Stimulated activated CD4-positive, alpha-beta T cell treated with anti-CD3 and anti-CD28 coated beads, Interleukin-2, amount 100 ng/mL, for 48 hours (primary cell): ENCODE results near the gene ODF2.
"Not testable (repeated sequence)": the region's sequence is repeated elsewhere in the genome, so short reads cannot be mapped to it uniquely, and the experiment has no call there.

Source experiments
- DNase-seq, 2 donors: peaks; one replicate each; pipeline ENCODE4 v3.0.0-alpha.2; 2020

The ODF2 gene

GRCh38 chr9:128455849-128456612 is at the start of gene ODF2:
ODF2 (plus strand) TSS chr9:128456006; CDS start chr9:128456092, 86 bp downstream.
- peak; percentile 98 to 99 for DNase-seq

- DNase-seq, result no peak
Observed at GRCh38 chr9:128406848-128407391, 48.9 kb upstream of the ODF2 start.

DNA sequence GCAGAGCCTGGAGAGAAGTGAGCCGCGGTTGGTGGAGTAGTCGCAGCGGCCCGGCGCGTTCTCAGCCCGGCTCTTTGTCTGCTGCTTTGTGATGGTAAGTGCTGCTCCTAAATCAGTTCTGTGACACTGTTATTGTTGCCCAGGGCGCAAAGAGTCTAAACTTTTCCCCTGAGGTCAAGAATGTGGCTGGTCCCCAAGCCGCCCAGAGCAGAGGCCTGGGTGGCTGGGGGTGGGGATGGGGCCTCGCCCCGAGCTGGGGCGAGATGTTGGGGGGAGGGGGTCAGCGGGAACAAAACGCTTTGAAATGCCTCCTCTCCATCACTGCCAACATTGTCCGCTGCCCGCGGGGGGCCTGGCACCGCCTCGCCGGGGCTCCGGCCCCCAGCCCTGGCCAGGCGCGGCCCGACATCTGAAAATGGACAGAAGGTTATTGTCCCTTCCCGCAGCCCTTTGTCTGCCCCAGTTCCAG is 46.8 kb upstream of the ODF2 start:
- DNase-seq, result no peak

GRCh38 chr9:128409450-128409849 is 46.4 kb upstream of the ODF2 start:
- no peak for DNase-seq

DNA sequence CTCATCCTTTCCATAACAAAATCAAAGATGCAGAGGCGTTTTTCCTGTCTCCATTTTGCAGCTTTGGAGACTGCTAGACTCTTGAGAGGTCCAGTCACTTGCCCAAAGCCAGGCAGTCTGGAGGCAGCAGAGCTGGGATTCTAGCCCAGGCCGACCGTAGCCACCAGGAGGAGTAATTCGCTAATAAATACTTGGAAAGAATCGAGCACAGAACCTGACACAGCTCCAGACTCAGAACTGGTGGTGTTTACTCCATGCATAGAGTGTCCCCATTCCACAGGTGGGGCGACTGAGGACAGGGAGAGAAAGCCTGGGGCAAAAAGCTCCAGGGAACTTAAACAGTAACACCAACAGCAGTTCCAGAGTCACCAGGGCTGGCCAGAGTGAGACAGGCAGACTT is 45.8 kb upstream of the ODF2 start:
- no peak for DNase-seq

DNA sequence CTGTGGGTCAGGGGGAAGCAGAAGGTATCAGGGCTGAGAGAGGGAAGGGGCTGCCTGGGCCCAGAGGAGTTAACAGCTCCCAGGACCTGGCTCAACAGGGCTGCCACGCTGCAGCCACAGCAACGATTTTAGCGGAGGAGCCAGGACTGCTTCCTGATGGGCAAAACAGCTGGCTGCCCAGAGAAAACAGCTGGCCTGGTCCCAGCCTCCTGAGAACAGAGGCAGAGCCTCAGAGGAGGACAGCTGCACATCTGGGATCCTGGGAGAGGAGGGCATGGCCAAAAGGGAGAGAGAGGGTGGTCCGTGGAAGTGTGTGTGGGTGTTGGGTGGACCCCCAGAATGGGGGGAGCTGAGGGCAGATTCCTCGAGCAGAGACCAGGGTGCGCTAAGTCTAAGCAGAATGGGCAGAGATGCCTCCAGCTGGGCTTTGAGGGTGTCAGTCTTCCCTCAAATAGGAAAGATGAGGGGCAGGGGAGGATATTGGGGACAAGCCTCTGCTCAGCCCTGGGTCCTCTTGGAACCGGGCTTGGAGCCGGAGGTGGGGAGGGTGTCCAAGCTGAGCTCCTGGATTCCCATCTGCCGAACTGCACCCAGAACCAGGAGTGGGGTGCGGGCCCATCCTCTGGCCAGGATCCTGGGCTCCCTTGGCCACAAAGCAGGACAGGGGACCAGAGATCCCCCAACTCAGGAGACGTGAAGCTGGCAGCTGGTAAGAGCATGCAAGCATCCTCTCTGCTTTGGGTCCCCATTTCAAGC is 44.3 kb upstream of the ODF2 start:
- no peak for DNase-seq

GRCh38 chr9:128412120-128412790 is 43.6 kb upstream of the ODF2 start:
- peak; percentile 47 to 54 for DNase-seq

- DNase-seq, result not testable (repeated sequence)
Observed at GRCh38 chr9:128413728-128414127, 42.1 kb upstream of the ODF2 start.

- no peak for DNase-seq
Observed at GRCh38 chr9:128414461-128414860, 41.3 kb upstream of the ODF2 start.

- DNase-seq, result no peak
Observed at GRCh38 chr9:128415281-128415680, 40.5 kb upstream of the ODF2 start.

DNA sequence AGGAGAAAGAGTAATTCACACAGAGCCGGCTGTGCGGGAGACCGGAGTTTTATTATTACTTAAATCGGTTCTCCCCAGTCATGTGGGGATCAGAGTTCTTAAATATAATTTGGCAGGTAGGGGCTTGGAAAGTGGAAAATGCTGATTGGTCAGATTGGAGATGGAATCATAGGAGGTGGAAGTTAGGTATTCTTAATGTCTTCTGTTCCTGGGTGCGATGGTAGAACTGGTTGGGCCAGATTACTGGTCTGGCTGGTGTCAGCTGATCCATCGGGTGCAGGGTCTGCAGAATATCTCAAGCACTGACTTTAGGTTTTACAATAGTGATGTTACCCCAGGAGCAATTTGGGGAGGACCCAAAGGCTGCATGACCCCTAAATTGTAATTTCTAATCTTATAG is 39.8 kb upstream of the ODF2 start:
- no peak for DNase-seq

GRCh38 chr9:128416432-128417019 is 39.3 kb upstream of the ODF2 start:
- no peak for DNase-seq

- no peak for DNase-seq
Observed at GRCh38 chr9:128419061-128419925, 36.5 kb upstream of the ODF2 start.

DNA sequence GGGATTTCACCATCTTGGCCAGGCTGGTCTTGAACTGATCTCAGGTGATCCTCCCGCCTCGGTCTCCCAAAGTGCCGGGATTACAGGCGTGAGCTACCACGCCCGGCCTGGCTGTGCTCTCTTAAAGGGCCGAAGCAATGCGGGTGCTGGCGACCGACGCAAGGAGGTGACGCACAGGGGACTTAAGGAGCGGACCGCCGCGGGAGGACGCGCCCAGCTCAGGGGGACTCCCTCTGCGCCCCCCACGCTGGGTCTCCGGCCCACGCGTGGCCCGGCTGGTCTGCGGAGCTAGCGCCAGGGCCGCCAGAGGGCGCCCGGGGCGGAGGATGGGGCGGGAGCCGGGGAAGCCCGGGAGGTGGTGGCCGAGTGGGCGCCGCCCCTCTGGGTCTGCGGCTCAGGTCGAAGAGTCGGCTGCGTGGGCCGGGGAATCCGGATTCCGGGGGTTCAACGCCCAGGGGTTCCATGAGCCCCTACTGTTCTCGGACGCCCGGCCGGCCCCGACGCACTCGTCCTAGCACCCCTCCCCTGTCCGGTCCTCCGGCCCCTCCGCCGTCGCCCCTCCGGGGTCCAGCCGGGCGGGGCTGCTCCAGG is 35.7 kb upstream of the ODF2 start:
- DNase-seq, result peak; percentile 57 to 64

GRCh38 chr9:128420651-128421481 is 34.9 kb upstream of the ODF2 start, which contains the start of gene CERCAM:
CERCAM (plus strand) TSS chr9:128420857; CDS start chr9:128420878, 21 bp downstream.
- DNase-seq, result peak; percentile 35 to 36

DNA sequence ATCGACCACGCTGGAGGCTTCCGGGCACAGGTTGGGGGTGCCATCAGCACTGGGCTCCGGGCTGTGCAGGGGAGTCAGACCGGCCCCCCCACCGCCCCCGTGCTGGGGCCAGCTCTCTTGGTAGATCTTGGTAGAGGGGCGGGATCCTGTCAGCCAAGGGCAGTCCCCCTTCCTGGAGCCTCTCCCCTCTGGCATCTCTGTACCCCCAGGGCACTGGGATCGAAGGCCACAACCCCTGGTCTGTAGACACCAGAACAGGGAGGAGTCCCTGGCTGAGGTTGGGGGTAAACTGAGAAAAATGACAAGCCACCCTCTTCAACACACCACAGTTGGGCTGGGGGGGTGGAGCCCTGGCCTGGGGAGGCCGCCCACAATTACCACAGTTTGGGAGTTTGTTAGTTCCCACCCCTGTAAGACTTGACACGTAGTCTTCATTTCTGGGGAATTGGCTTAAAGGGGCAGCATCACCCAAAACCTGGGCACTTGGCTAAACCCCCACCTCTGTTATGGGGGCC is 34.3 kb upstream of the ODF2 start:
- no peak for DNase-seq

- not testable (repeated sequence) for DNase-seq
Observed at GRCh38 chr9:128422022-128422782, 33.6 kb upstream of the ODF2 start.

- DNase-seq, result no peak
Observed at GRCh38 chr9:128422783-128423150, 33.0 kb upstream of the ODF2 start.

- not testable (repeated sequence) for DNase-seq
Observed at GRCh38 chr9:128423356-128423755, 32.5 kb upstream of the ODF2 start.
